NCI-H2107 treated with DMSO at 0.1 percent for 48 hours (cell line): ENCODE measurements around the gene SV2C.
"Not testable (repeated sequence)": the region's sequence is repeated elsewhere in the genome, so short reads cannot be mapped to it uniquely, and the experiment has no call there.

Experiments
- DNase-seq: peaks from one replicate; lab custom pipeline; 2025; ENCODE audit not compliant: unreplicated experiment; lab: John Stamatoyannopoulos, UW

SV2C gene, protein sequence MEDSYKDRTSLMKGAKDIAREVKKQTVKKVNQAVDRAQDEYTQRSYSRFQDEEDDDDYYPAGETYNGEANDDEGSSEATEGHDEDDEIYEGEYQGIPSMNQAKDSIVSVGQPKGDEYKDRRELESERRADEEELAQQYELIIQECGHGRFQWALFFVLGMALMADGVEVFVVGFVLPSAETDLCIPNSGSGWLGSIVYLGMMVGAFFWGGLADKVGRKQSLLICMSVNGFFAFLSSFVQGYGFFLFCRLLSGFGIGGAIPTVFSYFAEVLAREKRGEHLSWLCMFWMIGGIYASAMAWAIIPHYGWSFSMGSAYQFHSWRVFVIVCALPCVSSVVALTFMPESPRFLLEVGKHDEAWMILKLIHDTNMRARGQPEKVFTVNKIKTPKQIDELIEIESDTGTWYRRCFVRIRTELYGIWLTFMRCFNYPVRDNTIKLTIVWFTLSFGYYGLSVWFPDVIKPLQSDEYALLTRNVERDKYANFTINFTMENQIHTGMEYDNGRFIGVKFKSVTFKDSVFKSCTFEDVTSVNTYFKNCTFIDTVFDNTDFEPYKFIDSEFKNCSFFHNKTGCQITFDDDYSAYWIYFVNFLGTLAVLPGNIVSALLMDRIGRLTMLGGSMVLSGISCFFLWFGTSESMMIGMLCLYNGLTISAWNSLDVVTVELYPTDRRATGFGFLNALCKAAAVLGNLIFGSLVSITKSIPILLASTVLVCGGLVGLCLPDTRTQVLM

DNA sequence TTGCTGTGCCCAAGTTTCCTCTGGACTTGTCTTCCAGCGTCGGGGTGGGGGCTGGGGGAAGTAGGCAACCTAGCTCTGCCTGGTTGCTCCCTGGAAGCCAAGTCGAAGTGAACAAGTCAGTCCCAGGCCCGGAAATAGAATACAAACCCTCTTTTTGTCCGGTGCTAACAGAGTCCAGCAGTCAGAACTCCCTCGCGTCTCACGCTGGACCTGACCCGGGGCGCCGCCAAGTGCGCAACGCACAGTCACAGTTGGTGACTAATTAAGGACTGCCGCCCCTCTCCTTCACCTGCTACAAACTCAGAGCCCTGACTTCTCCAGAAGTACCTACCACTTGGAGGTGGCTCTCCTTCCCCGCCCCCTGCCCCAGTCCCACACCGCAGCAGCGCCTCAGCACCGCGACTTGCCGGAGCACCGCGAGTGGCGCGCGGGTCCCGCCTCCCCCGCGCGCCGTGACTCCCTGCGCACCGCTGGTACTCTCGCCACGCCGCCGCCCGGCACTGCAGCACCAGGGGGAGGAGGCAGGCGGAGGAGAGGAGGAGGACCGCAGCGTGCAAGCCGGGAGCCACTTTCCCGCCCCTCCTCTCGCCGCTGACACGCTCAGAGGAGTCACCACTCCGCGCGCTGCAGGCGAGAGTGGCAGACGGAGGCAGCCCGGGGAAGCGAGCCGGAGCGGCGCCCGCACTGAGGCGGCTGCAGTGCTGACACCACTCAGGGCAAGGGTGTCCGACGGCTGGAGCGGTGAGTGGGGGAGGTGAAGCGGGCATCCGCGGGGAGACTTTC is at the start of gene SV2C:
Gene SV2C (plus strand): TSS at position 612 of the 783 bp plus-strand sequence. CDS start 48,368 bp downstream, outside the sequence.
- DNase-seq = no peak

DNA sequence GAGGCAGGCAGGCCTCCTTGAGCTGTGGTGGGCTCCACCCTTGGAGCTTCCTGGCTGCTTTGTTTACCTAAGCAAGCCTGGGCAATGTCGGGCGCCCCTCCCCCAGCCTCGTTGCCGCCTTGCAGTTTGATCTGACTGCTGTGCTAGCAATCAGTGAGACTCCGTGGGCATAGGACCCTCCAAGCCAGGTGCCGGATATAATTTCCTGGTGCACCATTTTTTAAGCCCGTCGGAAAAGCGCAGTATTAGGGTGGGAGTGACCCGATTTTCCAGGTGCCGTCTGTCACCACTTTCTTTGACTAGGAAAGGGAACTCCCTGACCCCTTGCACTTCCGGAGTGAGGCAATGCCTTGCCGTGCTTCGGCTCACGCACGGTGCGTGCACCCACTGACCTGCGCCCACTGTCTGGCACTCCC is 45.4 kb upstream of the SV2C start:
- not testable (repeated sequence) for DNase-seq

DNA sequence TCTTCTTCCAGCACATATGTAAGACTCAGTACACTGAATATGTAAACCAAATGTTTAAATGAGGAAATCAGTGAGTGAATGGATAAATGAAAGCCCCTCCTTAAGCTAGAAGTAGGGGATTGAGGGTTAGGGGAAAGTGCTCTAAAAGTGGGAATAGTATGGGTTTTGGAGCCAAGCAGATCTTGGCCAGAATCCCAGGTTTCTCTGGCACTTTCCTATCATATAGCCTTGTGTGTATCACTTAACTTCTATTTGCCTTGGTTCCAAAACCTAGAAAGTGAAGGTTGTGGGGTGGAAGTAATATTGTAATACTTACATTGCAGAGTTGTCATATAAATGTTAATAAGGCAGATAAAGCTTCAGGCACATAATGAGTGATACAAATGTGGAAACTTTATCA is 45.0 kb upstream of the SV2C start:
- no peak for DNase-seq

DNA sequence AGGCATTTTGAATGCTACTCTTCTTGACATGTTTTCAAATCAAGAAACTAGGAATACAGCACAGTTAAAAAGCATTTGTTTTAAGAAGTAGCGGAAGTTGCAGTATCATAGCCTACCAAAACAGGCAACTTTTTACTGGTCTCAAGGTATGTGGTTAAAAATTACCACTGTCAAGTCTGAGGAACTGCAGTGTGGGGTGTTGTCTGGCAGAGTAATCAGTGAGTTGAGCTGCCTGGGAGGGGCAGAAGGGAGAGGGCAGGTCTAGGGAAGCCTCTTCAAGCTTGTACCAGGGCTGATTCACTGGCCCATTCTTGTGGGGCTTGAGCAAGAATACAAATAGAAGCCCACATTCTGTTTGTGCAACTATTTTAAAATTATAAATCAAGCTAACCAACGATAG is 42.4 kb upstream of the SV2C start:
- no peak for DNase-seq

DNA sequence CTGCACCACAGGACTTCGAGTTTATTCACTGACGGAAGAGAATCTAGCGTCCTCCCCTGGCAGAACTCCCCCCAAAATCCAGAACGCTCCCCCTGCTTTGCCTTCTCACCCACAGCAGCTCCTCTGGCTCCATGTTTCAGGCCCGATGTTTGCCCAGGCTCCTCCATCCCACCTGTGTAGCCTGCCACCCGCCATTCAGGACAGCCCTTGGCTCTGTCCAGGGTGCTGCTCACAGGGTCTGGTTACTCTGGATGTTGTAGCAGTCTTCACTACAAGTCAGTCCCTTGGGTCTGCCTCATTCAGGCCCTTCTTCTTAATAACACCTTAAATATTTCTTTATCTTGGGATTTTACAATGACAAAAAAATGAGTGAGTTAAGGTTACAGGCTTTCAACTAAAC is 41.3 kb upstream of the SV2C start:
- DNase-seq = no peak

DNA sequence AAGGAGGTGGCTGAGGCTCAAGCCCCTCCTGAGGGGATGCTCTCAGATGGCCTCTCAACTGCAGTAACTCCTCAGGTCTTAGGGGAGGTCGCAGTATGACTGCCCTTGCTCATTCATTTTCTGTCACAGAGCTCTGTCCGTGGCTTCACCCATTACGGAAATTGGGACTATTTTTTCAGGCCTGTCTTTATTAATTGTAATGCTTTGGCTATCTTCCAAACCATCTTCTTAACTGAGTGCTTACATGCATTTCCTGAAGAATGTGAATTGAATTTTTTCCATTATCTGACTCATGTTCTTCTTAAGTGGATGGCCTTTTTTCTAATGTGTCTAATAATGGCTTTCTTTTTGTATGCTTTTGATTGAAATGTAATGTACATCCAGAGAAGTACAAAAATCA is 36.4 kb upstream of the SV2C start:
- no peak for DNase-seq

DNA sequence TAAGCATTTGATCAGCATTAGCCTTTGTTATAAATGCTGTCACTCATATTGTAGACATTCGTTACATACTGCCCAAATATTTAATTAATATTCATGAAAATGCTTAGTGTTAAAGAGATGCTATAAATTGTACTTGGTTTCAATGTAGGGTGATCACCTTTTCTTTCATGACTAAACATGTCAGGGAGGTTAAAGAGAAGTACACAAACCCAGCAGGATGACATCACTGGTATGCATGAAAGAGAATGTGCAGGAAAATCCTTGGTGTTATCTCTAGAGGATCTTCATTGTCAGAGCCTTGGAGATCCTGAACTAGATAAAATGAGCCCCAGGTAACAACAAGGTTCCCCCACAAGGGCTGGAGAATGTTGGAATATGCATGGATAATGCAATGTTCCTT is 33.0 kb upstream of the SV2C start:
- DNase-seq = no peak

DNA sequence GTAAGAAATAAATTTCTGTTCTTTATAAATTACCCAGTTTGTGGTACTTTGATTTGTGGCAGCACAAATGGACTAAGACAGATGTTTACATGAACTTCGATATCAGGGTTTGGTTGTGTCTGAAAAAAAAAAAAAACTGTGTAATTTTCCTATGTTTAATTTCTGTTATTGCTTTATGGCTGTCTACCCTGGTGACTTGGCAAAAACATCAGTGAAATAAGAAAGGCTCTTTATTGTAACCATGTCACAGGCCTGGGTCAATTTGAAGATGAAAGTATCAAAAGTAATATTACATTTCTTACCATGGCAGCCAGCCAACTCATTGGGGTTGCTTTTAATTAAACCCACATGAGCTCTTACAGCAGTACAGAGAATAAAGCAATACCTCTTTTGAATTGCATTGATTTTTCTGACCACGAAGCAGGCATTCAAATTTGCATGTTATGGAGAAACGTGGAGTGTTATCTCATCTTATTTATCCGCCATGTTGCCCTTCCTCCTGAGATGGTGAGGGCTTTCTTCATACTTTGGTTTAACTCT is 20.6 kb upstream of the SV2C start:
- DNase-seq = no peak

DNA sequence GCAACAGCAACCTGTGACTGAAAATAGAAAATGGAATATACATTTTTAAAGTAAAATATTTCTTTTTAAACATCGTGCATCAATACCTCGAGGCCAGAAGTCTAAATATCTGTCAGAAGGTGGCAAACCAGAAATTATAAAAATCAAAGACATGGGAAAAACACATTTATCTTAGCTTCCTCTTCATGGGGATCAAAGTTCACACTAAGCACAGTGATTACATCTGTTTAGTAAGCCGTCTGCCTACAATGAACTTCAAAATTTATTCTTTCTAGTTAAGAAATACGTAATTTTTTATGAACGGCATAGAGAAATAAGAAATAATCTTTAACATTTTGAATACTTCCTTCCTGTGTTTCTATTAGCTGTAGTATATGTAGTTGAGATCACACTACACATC is 17.9 kb upstream of the SV2C start:
- DNase-seq = no peak

DNA sequence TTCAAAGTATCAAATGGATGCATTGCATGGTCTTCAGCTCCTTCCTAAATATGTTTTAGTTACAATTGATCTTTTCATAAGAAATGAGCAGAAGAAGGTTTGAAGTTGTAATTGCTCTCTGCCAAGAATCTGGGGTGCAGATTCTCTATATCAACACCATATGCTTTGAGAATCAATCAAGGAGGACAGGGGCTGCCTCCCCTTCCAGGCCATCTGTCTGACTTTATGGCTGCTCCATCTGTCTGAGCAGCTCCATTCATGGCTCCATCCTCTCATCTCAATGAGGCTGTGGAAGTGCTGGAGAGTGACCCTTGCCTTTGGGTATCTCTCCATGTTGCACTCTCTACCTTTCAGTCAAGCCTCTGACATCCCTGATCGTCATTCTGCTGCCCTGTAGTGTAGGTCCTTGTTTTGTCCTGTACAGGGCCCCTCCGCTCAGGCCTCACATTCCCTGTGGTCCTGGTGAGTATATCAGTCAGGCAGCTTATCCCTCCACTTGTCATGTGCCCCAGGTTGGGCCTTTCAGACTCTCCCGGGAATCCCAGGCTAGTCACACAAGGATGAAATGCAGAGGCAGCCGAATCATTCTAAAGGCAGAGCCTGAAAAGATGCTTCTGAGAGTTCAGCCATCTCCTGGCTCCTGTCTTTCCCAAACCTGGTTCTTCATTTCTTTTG is 14.0 kb upstream of the SV2C start:
- DNase-seq = no peak

DNA sequence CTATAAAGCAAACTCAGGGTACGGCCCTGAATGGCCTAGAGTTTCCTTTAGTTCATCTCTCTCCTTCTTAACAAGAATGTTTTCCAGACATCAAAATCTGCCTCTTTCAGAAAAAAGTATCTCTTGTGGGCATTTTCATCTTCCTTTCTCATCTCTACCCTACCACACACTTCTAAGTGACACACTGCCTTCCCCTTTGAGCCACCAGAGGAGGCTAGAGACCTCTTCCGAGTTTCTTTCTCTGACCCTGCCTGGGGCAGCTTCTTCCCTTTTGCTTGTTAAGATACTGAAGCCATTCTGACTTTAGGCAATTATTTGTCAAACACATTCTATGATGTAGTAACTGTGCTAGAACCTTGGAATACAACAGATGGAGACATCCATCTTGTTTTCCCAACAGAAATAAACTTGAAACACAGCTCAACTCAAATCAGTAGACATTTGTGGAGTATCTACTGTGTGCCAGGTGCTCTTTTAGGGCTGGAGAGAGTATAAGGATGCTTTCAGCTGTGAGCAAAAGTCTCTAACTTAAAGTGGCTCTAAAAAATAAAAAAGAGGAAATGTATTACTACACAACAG is 8.6 kb upstream of the SV2C start:
- DNase-seq = no peak

DNA sequence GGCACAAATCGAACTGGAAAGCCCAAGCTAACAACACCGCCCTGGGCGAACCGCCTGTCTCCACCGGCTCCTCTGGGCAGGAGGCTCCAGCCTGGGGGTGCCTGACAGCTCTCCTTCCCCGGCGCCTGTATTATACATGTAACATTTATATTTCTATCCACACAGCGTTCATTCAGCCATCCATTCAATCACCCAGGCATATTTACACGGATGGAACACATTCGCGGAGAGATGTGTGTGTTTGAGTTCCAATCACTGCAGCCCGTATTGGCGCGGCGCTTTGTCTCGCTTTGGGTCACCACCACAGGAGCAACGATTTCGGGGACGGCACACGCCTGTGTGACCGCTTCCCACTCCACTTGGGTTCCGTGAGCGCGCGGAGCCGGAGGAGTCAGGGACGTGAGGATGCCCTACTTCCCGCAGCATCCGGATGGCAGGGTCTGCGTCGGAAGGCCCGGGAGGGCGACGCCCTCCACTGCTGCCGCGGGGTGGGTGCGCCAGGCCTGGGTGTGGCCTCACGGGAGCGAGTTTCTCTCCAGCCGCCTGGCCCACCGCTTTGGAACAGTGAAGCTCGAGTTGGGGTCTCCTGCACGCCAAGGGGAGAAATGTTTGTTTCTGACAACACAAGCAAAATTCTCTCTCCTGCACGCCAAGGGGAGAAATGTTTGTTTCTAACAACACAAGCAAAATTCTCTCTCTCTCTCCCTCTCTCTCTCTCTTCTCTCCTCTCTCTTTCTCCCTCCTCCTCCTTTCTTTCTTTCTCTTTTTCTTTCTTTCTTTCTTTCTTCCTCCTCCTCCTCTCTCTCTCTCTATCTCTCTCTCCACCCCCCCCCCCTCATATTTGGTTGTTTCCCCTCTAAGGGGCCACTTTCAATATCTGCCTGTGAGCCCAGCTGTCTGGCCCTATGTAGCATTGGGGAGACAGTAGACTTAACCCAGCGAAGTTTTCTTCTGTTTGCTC is 1.1 kb upstream of the SV2C start:
- no peak for DNase-seq

DNA sequence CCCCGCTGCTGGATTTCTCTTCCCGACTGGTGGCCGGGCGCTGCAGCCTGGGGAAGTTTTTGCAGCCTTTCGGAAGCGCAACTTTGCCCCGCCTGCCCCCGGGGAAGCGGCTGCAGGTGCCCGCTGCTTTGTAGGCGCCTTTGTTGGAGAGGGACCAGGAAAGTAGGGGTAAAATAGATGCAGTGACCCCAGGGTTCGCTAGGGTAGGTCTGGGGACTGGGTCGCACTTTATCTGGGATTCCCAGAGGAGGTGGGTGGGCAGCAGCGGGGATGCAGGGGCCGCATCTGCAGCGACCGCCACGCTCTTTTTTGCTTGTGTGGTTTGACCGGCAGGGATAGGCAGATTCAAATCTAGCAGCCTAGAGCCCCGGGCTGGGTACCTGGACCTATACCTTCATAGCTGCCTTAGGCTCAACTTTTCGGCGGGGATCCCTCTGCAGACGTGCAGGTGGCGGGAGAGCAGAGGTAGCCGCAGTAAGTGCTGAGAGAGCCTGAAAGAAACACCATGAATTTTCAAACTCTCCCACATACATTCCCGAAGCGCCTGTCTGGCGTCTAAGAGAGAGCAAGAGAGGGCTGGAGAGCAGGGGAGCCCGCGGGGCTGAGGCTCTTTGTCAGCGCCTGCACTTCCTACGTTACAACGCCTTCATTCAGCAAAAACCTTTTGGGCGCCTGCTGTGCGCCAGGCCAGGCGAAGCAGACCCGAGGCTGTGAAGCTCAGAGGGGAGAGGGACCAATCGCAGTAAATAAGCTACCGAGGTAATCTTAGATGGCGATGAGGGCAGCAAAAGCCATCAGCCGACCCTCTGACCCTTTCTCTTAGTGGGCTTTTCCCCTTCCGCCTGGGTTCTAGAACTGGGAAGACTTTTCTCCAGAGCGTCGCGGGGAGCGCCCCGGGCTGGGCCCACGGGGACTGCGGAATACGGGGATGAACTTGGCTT is 642 bp downstream of the SV2C start:
- no peak for DNase-seq

DNA sequence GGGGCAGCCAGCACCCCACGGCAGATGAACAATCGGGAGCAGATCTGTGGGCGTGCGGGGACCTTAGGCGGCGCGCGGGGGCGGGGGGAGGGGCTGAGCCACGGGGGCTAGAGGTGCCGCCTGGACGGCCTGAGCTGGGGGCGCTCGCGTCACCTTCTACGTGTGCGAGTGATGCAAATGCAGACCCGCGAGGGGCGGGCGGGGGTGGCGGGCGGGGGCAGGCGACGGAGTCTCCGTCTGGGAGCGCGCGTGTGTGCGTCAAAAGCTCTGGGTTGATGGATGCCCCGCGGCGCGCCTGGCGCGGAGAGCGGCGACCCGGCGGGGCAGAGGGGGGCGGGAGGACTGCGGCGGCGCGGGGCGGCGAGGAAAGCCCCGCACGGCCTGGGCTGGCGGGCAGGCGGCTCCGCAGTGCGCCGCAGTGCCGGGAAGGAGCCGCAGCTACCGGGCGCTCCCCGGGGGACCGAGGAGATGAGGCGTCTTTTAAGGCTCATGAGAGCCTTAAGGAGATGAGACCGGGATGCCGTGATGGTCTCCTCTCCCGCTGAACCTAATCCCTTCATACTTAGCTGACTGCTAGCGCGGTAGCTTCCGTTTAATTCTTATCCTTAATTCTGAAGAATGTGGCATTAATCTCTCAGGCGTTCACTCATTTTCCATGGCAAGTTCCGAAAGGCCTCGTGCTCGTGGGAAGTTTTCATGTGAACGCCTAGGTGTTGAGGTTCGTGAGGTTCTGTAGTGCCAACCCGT is 1.5 kb downstream of the SV2C start:
- DNase-seq = no peak

DNA sequence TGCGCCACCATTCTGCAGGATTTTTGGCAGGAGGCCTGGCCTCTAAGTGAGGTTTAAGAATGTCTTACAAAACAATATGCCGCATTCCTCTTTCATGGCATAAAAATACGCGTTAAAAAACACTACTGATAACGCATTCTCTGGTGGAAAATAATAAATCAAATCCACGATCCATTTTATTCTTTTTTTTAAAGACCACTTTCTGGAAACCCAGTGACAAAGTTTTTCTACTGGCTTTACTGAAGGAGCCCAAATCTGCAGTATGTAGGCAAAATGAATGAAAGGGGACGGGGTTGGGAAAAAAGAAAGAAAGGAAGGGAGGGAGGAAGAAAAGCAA is 2.0 kb downstream of the SV2C start:
- DNase-seq = no peak

DNA sequence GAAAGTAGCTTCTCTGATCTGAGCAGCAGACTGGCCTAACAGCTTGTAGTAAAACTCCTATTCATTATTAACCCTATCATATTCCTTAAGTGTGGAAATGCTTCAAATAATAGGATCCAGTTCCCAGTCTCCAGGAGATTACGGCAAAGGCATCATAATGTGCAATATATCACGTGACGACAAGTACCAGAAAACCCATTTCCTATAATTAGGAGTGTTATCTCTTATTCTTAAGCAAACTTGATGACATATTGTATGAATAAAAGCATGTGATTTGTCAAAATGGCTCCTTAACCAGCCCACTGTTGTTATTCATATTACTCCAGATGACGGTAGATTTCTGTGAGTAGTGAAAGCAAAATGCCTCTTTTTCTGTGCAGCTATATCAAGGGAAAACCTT is 2.9 kb downstream of the SV2C start:
- DNase-seq = no peak

DNA sequence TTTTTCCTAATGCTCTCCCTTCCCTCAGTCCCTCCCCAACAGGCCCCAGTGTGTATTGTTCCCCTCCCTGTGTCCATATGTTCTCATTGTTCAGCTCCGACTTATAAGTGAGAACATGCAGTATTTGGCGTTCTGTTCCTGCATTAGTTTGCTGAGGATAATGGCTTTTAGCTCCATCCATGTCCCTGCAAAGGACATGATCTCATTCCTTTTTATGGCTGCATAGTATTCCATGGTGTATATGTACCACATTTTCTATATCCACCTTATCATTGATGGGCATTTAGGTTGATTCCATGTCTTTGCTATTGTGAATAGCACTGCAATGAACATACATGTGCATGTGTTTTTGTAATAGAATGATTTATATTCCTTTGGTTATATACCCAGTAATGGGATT is 6.0 kb downstream of the SV2C start:
- not testable (repeated sequence) for DNase-seq

DNA sequence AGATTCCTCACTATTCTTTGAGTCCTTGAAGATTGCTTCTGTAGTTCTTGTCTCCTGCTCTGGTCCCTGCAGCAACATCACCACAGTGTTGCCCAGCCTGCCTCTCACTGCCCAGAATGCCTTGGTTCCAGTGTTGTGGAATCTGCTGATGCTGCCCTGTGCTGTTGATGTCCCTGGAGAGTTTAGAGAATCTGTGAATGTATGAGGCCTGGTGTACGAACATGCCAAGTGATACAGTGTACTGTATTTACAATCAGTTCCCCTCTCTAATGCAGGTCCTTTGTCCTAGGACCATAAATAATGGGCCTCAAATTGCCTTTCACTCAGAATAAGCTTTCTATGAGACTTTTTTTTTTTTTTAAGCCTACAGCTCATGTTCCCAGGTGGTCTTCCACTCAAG is 8.2 kb downstream of the SV2C start:
- no peak for DNase-seq
